Glomerular visceral epithelial cell (primary cell): Measurements from ENCODE around the gene NT5DC2.

Experiments
- DNase-seq: peaks from one replicate; pipeline ENCODE4 v3.0.0-alpha.2; 2016; ENCODE audit errors: extremely low spot score

NT5DC2 gene

DNA sequence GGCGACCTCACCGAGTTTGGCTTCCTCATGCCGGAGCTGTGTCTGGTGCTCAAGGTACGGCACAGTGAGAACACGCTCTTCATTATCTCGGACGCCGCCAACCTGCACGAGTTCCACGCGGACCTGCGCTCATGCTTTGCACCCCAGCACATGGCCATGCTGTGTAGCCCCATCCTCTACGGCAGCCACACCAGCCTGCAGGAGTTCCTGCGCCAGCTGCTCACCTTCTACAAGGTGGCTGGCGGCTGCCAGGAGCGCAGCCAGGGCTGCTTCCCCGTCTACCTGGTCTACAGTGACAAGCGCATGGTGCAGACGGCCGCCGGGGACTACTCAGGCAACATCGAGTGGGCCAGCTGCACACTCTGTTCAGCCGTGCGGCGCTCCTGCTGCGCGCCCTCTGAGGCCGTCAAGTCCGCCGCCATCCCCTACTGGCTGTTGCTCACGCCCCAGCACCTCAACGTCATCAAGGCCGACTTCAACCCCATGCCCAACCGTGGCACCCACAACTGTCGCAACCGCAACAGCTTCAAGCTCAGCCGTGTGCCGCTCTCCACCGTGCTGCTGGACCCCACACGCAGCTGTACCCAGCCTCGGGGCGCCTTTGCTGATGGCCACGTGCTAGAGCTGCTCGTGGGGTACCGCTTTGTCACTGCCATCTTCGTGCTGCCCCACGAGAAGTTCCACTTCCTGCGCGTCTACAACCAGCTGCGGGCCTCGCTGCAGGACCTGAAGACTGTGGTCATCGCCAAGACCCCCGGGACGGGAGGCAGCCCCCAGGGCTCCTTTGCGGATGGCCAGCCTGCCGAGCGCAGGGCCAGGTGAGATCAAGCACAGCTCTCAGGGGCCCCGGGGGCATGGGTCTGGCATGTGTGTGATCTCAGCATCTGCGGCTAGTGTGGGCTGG is 45.6 kb downstream of the NT5DC2 start:
- DNase-seq = no peak

DNA sequence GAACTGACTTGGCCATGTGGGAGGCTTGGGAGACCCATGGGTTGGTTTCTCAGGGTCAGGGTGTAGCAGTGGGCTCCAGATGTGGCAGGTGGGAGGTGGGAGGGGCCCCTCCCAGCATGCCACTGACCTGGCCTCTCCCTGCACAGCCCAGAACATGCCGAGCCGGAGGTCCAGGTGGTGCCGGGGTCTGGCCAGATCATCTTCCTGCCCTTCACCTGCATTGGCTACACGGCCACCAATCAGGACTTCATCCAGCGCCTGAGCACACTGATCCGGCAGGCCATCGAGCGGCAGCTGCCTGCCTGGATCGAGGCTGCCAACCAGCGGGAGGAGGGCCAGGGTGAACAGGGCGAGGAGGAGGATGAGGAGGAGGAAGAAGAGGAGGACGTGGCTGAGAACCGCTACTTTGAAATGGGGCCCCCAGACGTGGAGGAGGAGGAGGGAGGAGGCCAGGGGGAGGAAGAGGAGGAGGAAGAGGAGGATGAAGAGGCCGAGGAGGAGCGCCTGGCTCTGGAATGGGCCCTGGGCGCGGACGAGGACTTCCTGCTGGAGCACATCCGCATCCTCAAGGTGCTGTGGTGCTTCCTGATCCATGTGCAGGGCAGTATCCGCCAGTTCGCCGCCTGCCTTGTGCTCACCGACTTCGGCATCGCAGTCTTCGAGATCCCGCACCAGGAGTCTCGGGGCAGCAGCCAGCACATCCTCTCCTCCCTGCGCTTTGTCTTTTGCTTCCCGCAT is 46.4 kb downstream of the NT5DC2 start:
- DNase-seq = no peak

DNA sequence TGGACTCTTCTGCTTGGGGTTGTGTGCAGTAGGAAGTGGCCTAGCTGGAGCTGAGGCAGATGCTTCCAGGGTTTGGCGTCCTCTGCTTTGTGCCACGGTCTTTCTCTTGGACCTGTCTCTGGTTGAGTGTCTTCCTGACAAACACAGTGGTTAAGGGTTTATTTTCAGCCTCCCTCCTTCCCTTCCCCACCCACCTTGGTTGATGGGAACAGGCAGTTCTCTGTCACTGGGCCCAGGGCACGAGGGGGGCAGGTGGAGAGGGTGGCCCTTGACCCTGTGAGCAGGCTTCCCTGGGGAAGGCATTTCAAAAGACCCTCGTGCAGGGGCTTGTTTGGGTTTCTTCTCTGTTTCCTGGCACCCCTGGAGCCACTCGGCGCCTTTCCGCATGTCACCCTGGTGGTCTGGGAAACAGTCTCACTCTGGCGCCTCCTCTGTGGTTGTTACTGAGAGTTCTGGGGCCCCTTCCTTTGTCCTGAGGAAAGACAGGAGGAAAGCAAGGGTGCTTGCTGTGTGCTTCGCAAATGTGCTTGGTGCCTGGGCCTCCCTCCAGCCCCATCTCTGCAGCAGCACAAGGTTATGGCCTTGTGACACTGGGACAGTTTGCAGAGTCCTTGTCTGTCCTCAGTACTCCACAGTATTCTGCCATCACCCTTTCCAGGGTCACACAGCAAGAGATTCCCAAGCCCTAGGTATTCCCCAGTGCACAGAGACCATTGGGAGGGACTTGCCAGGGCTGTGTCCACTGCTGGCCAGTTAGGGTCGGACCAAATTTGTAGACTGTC is 48.8 kb downstream of the NT5DC2 start:
- DNase-seq = no peak

DNA sequence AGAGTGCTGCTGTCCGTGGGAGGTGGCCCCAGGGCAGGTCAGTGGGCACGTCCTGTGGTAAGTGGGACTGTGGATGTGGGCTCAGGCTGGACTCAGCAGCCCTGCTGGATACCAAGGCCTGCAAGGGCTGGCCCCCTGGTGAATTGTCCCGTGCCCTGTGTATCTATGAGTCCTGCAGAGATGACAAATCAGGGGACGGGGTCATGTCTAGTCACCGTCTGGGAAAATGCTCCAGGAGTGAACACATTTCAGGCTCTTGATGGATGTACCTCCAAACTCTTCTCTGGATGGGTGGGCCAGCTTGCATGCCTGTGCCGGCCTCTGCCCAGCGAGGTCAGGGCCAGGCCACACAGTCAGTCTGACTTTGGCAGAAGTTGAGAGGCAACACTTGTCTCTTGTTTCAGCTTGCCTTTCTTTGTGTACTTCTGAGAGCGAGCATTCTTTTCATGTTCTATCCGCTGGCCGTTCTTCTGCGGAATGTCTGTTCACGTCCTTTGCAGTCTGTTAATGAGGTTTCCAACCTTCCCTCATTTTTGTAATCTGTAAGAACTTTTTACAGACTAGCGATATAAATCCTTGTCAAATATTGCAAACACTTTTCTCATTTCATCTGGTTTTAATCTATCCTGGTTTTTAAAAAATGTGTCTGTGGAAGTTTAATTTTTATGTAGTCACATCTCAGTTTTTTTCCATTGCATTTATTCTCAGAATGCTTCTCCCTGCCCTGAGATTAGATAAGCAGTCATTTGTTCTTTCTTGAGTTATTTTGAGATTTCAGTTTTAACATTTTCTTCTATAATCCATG is 49.9 kb downstream of the NT5DC2 start:
- no peak for DNase-seq

DNA sequence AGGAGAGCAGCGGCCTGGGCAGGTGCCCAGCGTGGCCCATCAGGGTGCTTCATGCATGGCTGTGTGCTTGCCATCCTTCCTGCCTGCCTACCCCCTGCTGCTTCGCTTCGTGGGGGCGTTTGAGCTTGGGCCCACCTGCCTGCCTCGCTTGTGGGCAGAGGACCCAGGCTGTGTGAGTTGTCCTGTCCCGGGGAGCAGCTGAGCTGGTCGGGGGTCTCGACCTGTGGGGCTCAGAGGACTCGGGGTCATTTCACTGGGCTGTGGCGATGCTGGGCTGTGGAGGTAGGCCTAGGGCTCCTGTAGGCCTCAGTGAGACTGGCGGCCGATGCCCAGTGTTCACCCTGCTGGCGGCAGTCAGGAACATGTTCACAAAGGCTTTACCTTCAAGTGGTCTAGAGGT is 50.6 kb downstream of the NT5DC2 start:
- no peak for DNase-seq

DNA sequence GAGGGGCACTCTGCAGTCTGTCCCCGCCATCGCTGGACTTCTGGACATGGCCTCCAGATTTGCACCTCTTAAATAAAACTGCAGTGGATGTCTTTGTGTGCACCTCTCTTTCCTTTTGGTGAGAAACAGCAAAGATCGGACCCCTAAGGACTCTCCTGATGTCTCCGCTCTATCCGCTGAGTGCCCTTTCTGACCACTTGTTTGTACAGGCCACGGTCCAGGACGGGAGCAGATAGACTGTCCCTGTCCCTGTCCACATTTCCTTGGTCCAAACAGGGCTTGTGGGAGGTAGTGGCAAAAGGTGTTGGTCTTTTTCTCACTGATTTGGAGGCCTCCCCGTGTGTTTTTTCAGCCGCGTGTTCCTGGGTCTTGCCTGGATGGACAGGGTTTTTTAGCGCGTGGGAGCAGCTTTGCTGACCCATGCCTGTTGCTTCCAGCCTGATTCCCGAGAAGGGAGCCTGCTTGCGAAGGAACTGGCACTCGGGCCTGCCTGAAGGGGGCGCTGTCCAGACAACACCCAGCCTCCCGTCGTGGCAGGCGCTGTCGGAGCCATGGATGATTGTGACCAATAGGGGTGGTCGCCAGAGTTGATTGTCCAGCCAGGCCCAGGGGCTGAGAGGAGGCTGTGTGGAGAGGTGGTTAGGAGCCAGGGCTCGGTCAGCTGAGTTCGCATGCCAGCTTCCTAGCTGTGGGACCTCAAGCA is 51.7 kb downstream of the NT5DC2 start:
- no peak for DNase-seq

DNA sequence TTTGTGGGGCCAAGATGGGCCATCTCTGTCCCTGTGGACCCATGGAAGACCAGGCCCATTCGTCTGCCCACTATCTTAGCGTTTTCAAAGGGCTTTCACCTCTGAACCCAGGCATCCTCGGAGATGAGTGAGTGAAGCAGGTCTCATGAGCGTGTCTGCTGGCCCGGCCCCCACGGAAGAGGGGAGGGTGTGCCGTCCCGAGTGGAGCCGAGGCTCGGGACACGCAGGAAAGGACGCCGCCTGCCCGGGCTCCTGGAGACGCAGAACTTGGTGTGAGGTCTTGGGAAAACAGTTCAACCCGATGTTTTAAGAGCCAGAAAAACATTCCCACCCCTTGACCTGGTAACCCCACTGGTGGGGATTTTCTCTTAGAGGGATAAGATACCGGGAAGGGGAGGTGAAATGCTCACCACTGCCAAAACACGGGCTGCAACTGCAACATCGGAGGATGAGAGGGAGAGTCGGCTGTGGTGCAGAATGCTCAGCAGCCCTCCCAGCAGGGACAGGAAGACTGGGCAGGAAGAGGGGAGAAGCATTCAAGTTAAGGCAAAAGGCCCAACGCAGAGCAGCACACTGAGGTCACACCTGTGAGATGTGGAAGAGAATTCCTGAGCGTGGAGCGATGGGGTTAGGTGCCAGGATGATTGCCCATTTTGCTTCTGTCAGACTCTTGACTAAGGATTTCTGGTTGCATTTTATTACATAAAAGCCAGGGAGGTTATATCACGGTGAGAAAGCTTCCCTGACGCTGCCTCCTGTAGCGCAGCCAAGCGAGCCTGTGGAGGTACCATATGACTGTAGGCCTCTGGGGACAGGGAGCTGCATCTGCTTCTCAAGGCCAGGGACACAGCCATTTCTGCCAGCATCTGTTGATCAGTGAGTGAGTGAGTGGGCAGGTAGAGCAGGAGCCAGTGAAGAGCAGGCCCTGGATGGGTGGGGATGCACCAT is 52.6 kb downstream of the NT5DC2 start:
- DNase-seq = no peak

DNA sequence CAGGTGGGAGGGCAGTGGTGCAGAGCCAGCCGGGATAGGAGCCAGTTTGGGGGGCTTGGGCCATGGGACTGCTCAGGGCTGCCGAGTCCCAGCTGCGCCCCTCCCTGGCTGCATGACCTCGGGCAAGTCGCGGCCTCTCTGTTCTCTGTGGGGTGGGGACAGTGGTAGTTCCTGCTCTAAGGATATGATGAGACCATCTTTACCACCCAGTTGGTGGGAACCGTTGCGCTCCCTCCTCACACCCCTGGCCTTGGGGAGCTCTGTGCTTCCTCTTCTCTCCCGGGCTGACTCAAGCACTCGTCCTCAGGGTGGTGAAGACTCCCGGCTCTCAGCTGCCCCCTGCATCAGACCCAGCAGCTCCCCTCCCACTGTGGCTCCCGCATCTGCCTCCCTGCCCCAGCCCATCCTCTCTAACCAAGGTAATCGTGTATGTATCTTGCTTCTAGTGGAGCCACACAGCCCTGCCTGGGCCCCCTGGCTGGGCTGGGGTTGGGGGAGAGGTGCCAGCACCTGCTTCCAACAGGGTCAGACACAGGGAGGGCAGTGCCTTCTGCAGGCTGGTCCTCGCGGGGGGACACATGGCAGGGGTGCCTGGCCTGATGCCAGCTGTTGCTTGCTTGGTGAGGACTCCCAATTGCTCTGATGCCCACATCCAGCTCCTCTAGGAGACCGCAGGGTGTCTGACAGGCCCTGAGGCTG is 53.6 kb downstream of the NT5DC2 start:
- no peak for DNase-seq

DNA sequence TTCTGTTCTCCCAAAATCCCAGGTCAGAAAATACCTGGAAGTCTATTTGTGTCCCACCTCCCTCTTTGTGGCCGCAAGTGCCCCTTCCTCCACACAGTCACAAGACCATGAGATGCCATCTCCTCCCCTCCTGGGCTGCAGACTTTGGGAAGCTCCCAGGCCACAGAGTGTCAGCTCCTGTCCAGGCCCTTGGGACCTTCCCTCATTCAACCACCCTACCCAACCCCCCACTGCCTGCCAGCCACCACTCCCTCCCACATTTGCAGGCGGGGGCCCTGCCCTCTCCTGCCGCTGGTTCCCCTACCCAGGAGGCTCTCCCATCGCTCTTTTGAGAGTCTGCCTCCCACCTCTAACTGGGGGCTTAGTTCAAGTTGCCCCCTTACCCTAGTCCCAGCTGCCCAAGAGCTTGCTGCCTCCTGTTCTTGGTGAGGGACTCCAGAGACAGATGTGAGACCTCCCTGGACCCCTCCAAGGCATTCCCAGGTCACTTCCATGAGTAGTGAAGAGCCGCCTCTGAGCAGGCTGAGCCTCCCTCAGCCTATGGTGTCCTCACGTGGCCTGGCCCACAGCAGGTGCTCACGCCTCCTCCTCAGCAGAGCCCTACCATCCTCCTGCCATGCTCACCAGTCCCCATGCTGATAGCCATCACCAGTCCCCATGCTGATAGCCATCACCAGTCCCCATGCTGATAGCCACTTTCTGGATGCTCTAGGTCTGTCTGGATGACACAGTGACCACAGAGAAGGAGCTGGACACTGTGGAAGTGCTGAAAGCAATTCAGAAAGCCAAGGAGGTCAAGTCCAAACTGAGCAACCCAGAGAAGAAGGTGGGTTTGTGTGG is 54.4 kb downstream of the NT5DC2 start:
- DNase-seq = no peak

DNA sequence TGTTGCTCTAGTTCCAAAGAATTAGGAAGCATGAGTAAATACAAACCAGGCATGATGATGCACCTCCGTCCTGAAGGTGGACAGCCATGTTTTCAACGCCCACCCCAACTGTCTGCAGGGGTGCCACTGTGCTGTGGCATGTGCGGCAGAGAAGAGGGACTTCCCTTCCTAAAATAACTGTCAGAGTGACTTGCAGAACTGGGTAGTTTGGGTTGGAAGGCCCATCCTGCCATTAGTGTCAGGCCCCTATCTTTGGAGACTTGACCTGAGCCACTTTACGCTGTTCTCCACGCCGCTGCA is 55.9 kb downstream of the NT5DC2 start:
- no peak for DNase-seq

DNA sequence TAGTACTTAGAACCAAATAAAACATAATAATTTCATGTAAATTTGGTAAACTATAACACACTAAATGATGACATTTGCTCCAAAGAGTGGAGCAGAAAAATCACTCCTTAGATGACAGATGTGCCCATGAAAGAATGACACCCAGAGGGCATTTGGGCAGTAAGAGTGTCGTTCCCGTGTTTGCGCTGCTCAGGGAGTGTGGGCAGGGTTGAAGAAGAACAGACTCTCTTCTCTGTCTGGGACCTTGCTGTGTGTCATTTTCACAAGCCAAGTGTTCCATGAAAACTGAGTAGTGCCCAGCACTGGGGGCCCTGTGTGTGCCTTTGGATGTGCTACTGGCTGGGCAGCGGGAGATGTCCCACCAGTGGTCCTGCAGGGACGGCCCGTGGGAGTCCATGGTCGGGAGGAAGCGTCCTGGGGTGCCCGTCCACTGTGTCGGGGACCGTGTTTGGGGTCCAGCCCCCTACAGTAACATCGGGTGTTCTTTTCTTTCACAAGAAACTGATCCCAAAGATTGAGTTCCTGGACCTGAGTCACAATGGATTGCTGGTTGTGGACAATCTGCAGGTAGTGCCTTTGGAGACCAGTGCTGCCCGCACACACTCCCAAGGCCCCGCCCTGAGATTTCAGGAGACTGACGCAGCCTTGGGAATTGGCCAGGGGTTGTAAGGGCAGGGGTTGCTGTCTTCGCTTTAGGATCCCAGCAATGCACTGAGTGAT is 56.4 kb downstream of the NT5DC2 start:
- no peak for DNase-seq
